MM.1S (cell line): Measurements from ENCODE around the gene ENOSF1.

Source experiments
- CTCF ChIP-seq: fragments of 300-600 bp; sonication (generic); IDR thresholded peaks from 2 replicates; pipeline ENCODE4 v1.5.1; 2016; ENCODE audit warnings: antibody characterized with exemption, low read length, mixed read lengths
- EZH2 ChIP-seq: fragments of 300-600 bp; sonication (generic); optimal IDR thresholded peaks from 2 replicates; pipeline ENCODE3; 2017; ENCODE audit warnings: low read depth, mild to moderate bottlenecking, antibody characterized with exemption, low read length, mixed read lengths

DNA sequence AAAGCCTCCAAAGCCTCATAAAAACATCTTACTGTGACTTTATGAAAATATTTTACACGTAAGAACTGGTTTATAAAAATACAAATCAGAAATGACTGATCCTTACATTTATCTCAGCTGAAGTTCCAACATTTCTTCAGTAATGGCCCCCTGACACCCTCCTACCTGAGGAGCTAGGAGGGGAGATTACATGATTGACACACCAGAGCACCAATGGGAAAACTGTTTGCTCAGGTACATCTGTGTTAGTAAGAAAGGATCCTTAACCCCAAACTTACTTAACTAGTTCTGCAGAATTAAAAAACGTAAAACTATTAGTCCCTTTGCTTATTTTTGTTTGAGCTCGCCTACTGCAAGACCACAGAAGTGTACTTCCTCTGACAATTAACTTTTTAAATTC lies 27.0 kb downstream of the ENOSF1 start:
- TF ChIP-seq CTCF (no peak), EZH2 (no peak)
